K562 treated with DMSO at 1 percent for 48 hours (cell line): Measurements from ENCODE around the gene SERPING1. TPM values are rescaled to one million over a fixed set of nuclear protein-coding genes. Genes with fewer than 3 reads are reported as not detected.

Experiments
- total RNA-seq: library from RNA; unstranded; fragments of 300-600 nt; gene quantifications from 2 replicates; pipeline ENCODE4 v1.2.3, GENCODE V29; 2022; ENCODE audit warnings: low replicate concordance; ENCODE audit errors: extremely low read depth

SERPING1 gene
- total RNA-seq, result not detected in 2 replicates

GRCh38 chr11:57597461-57597915 lies at the start of gene SERPING1:
TSS of gene SERPING1 (plus strand) at chr11:57597685. CDS start at chr11:57598271, 586 bp downstream.

GRCh38 chr11:57567515-57568329 lies 29.8 kb upstream of the SERPING1 start, which contains the start of gene UBE2L6:
TSS of gene UBE2L6 (minus strand) at chr11:57567672. CDS start at chr11:57567611, 61 bp downstream.

GRCh38 chr11:57649826-57650738 lies 52.6 kb downstream of the SERPING1 start, which contains the start of gene YPEL4:
TSS of gene YPEL4 (minus strand) at chr11:57649912. CDS start at chr11:57647107, 2,805 bp downstream.

GRCh38 chr11:57657194-57658022 lies 59.9 kb downstream of the SERPING1 start, which contains the start of gene CLP1:
TSS of gene CLP1 (plus strand) at chr11:57657762. CDS start at chr11:57659477, 1,715 bp downstream.

Other genes starting within 250 kb of the SERPING1 start
- not detected in 2 replicates for gene PRG3, start 216.5 kb upstream of the SERPING1 start, total RNA-seq
- not detected in 2 replicates for gene PRG2, start 207.0 kb upstream of the SERPING1 start, total RNA-seq
- not detected in 2 replicates for gene SLC43A3, start 170.6 kb upstream of the SERPING1 start, total RNA-seq
- not detected in 2 replicates for gene RTN4RL2, start 137.2 kb upstream of the SERPING1 start, total RNA-seq
- not detected in 2 replicates for gene SLC43A1, start 82.0 kb upstream of the SERPING1 start, total RNA-seq
- not detected in 2 replicates for gene TIMM10, start 66.9 kb upstream of the SERPING1 start, total RNA-seq
- gene SMTNL1, start 60.1 kb upstream of the SERPING1 start, total RNA-seq, result not detected in 2 replicates
- gene UBE2L6, start 30.0 kb upstream of the SERPING1 start, total RNA-seq, result not detected in 2 replicates
- gene YPEL4, start 52.2 kb downstream of the SERPING1 start, total RNA-seq, result not detected in 2 replicates
- not detected in 2 replicates for gene CLP1, start 60.1 kb downstream of the SERPING1 start, total RNA-seq
- gene ZDHHC5, start 70.4 kb downstream of the SERPING1 start, total RNA-seq, result not detected in 2 replicates
- gene MED19, start 114.5 kb downstream of the SERPING1 start, total RNA-seq, result not detected in 2 replicates
- not detected in 2 replicates for gene TMX2, start 114.9 kb downstream of the SERPING1 start, total RNA-seq
- not detected in 2 replicates for gene SELENOH, start 143.8 kb downstream of the SERPING1 start, total RNA-seq
- gene BTBD18, start 154.1 kb downstream of the SERPING1 start, total RNA-seq, result not detected in 2 replicates
- gene CTNND1, start 164.1 kb downstream of the SERPING1 start, total RNA-seq, result not detected in 2 replicates